ENCODE results near the gene OR5AK2.
A peak's percentile ranks its signal among the peaks of the same experiment; 100 is the strongest.

OR5AK2 gene

GRCh38 chr11:56977314-56977713 is 11.4 kb upstream of the OR5AK2 start:
- Histone ChIP-seq H3K9ac (ENCODE audit: low read length) (no peak overlapping the region), H2AFZ (ENCODE audit: low read depth, low read length) (no peak overlapping the region), H3K4me1 (ENCODE audit: control insufficient read depth, insufficient read depth, low read depth, low read length) (no peaks in the 10 kb centered on the region), H3K18ac (ENCODE audit: low read depth in 1 of 2, low read length in 2 of 2) (no peak overlapping the region), H4K8ac (ENCODE audit: low read length) (no peak overlapping the region), H3K27ac (ENCODE audit: low read length, poor library complexity, severe bottlenecking) (no peak overlapping the region), H2BK12ac (ENCODE audit: low read length in 2 of 2) (no peak overlapping the region), H3K27me3 (ENCODE audit: control insufficient read depth in 1 of 2, insufficient read depth in 1 of 2, low read length in 2 of 2) (no peaks in the 10 kb centered on the region), H2BK120ac (ENCODE audit: low read depth, low read length) (no peak overlapping the region), H3K36me3 (ENCODE audit: control insufficient read depth in 1 of 2, insufficient read depth in 2 of 2, low read depth in 1 of 2, low read length in 2 of 2) (no peaks in the 10 kb centered on the region), H2BK5ac (ENCODE audit: low read depth, low read length, poor library complexity, severe bottlenecking) (no peak overlapping the region), H4K91ac (ENCODE audit: low read length) (no peak overlapping the region), H3K4me2 (ENCODE audit: low read length, poor library complexity, severe bottlenecking) (no peak overlapping the region), H3K4ac (ENCODE audit: low read depth in 1 of 2, low read length in 2 of 2) (no peak overlapping the region), H3K79me1 (replicated peaks; ENCODE audit: low read length, poor library complexity, severe bottlenecking) (no peaks in the 10 kb centered on the region), H3K4me3 (ENCODE audit: insufficient read depth in 1 of 2, low read depth in 1 of 2, low read length in 2 of 2) (no peak overlapping the region), H2BK15ac (ENCODE audit: low read depth, poor library complexity, severe bottlenecking) (no peak overlapping the region), H3K23ac (ENCODE audit: low read length in 2 of 2) (no peak overlapping the region), H2AK5ac (ENCODE audit: low read length, severe bottlenecking) (no peak overlapping the region), H3K9me3 (ENCODE audit: control insufficient read depth, low read length) (no peaks in the 10 kb centered on the region), H3K14ac (ENCODE audit: low read length in 2 of 2) (no peak overlapping the region)
- WGBS: 69% methylated on average over 2 of the region's 2 CpGs
- DNase-seq: no peak

GRCh38 chr11:56990702-56991101 is 2.0 kb downstream of the OR5AK2 start:
- Histone ChIP-seq H3K27ac (ENCODE audit: low read length, poor library complexity, severe bottlenecking) (no peak overlapping the region), H3K9me3 (ENCODE audit: control insufficient read depth, low read length) (peaks cover 24% of the 10 kb centered on the region), H2BK12ac (ENCODE audit: low read length in 2 of 2) (no peak overlapping the region), H2AFZ (ENCODE audit: low read depth, low read length) (no peak overlapping the region), H3K27me3 (ENCODE audit: control insufficient read depth in 1 of 2, insufficient read depth in 1 of 2, low read length in 2 of 2) (no peaks in the 10 kb centered on the region), H3K4me3 (ENCODE audit: insufficient read depth in 1 of 2, low read depth in 1 of 2, low read length in 2 of 2) (no peak overlapping the region), H2BK5ac (ENCODE audit: low read depth, low read length, poor library complexity, severe bottlenecking) (no peak overlapping the region), H3K79me1 (replicated peaks; ENCODE audit: low read length, poor library complexity, severe bottlenecking) (no peaks in the 10 kb centered on the region), H3K9ac (ENCODE audit: low read length) (no peak overlapping the region), H3K23ac (ENCODE audit: low read length in 2 of 2) (no peak overlapping the region), H3K14ac (ENCODE audit: low read length in 2 of 2) (no peak overlapping the region), H3K4me2 (ENCODE audit: low read length, poor library complexity, severe bottlenecking) (no peak overlapping the region), H4K8ac (ENCODE audit: low read length) (no peak overlapping the region), H3K36me3 (ENCODE audit: control insufficient read depth in 1 of 2, insufficient read depth in 2 of 2, low read depth in 1 of 2, low read length in 2 of 2) (no peaks in the 10 kb centered on the region), H2BK15ac (ENCODE audit: low read depth, poor library complexity, severe bottlenecking) (no peak overlapping the region), H2BK120ac (ENCODE audit: low read depth, low read length) (no peak overlapping the region), H3K4ac (ENCODE audit: low read depth in 1 of 2, low read length in 2 of 2) (no peak overlapping the region), H4K91ac (ENCODE audit: low read length) (no peak overlapping the region), H3K18ac (ENCODE audit: low read depth in 1 of 2, low read length in 2 of 2) (no peak overlapping the region), H2AK5ac (ENCODE audit: low read length, severe bottlenecking) (no peak overlapping the region), H3K4me1 (ENCODE audit: control insufficient read depth, insufficient read depth, low read depth, low read length) (no peaks in the 10 kb centered on the region)
- no CpG with 5 or more reads among the region's 2 CpGs for WGBS
- no peak for DNase-seq

GRCh38 chr11:56994532-56994931 is 5.8 kb downstream of the OR5AK2 start:
- H4K91ac ChIP-seq (ENCODE audit: low read length): no peak overlapping the region
- H2BK5ac ChIP-seq (ENCODE audit: low read depth, low read length, poor library complexity, severe bottlenecking): no peak overlapping the region
- DNase-seq: no peak
- no peak overlapping the region for H2BK15ac ChIP-seq (ENCODE audit: low read depth, poor library complexity, severe bottlenecking)
- no peak overlapping the region for H3K14ac ChIP-seq (ENCODE audit: low read length in 2 of 2)
- peaks cover 32% of the 10 kb centered on the region for H3K9me3 ChIP-seq (ENCODE audit: control insufficient read depth, low read length)
- H4K8ac ChIP-seq (ENCODE audit: low read length): no peak overlapping the region
- no peak overlapping the region for H3K18ac ChIP-seq (ENCODE audit: low read depth in 1 of 2, low read length in 2 of 2)
- no peak overlapping the region for H3K27ac ChIP-seq (ENCODE audit: low read length, poor library complexity, severe bottlenecking)
- H3K4ac ChIP-seq (ENCODE audit: low read depth in 1 of 2, low read length in 2 of 2): no peak overlapping the region
- H2AK5ac ChIP-seq (ENCODE audit: low read length, severe bottlenecking): no peak overlapping the region
- H3K36me3 ChIP-seq (ENCODE audit: control insufficient read depth in 1 of 2, insufficient read depth in 2 of 2, low read depth in 1 of 2, low read length in 2 of 2): no peaks in the 10 kb centered on the region
- H2BK12ac ChIP-seq (ENCODE audit: low read length in 2 of 2): no peak overlapping the region
- peaks cover 0 to 3% of the 10 kb centered on the region in 2 experiments for H3K27me3 ChIP-seq (ENCODE audit: control insufficient read depth in 1 of 2, insufficient read depth in 1 of 2, low read length in 2 of 2)
- H3K9ac ChIP-seq (ENCODE audit: low read length): no peak overlapping the region
- no peak overlapping the region for H3K4me3 ChIP-seq (ENCODE audit: insufficient read depth in 1 of 2, low read depth in 1 of 2, low read length in 2 of 2)
- H3K79me1 ChIP-seq (replicated peaks; ENCODE audit: low read length, poor library complexity, severe bottlenecking): no peaks in the 10 kb centered on the region
- no peak overlapping the region for H2BK120ac ChIP-seq (ENCODE audit: low read depth, low read length)
- H3K4me2 ChIP-seq (ENCODE audit: low read length, poor library complexity, severe bottlenecking): no peak overlapping the region
- no peak overlapping the region for H2AFZ ChIP-seq (ENCODE audit: low read depth, low read length)
- no peaks in the 10 kb centered on the region for H3K4me1 ChIP-seq (ENCODE audit: control insufficient read depth, insufficient read depth, low read depth, low read length)
- H3K23ac ChIP-seq (ENCODE audit: low read length in 2 of 2): no peak overlapping the region

- peaks cover 2 to 7% of the 10 kb centered on the region in 2 experiments for H3K27me3 ChIP-seq (ENCODE audit: control insufficient read depth in 1 of 2, insufficient read depth in 1 of 2, low read length in 2 of 2)
- H3K27ac ChIP-seq (ENCODE audit: low read length, poor library complexity, severe bottlenecking): no peak overlapping the region
- H3K18ac ChIP-seq (ENCODE audit: low read depth in 1 of 2, low read length in 2 of 2): no peak overlapping the region
Measured at GRCh38 chr11:57001674-57002401, 13.1 kb downstream of the OR5AK2 start.

More at GRCh38 chr11:57001674-57002401, 13.1 kb downstream of the OR5AK2 start:
- Histone ChIP-seq H3K4me3 (ENCODE audit: insufficient read depth in 1 of 2, low read depth in 1 of 2, low read length in 2 of 2) (no peak overlapping the region), H3K14ac (ENCODE audit: low read length in 2 of 2) (no peak overlapping the region), H3K36me3 (ENCODE audit: control insufficient read depth in 1 of 2, insufficient read depth in 2 of 2, low read depth in 1 of 2, low read length in 2 of 2) (no peaks in the 10 kb centered on the region), H4K91ac (ENCODE audit: low read length) (no peak overlapping the region), H2BK5ac (ENCODE audit: low read depth, low read length, poor library complexity, severe bottlenecking) (no peak overlapping the region), H3K23ac (ENCODE audit: low read length in 2 of 2) (no peak overlapping the region), H3K79me1 (replicated peaks; ENCODE audit: low read length, poor library complexity, severe bottlenecking) (no peaks in the 10 kb centered on the region), H3K9ac (ENCODE audit: low read length) (no peak overlapping the region), H4K8ac (ENCODE audit: low read length) (no peak overlapping the region), H2BK12ac (ENCODE audit: low read length in 2 of 2) (no peak overlapping the region), H2AFZ (ENCODE audit: low read depth, low read length) (no peak overlapping the region), H3K9me3 (ENCODE audit: control insufficient read depth, low read length) (no peaks in the 10 kb centered on the region), H3K4me1 (ENCODE audit: control insufficient read depth, insufficient read depth, low read depth, low read length) (no peaks in the 10 kb centered on the region), H2AK5ac (ENCODE audit: low read length, severe bottlenecking) (no peak overlapping the region), H2BK15ac (ENCODE audit: low read depth, poor library complexity, severe bottlenecking) (no peak overlapping the region), H2BK120ac (ENCODE audit: low read depth, low read length) (no peak overlapping the region), H3K4ac (ENCODE audit: low read depth in 1 of 2, low read length in 2 of 2) (no peak overlapping the region), H3K4me2 (ENCODE audit: low read length, poor library complexity, severe bottlenecking) (no peak overlapping the region)
- 81% methylated on average over 13 of the region's 14 CpGs for WGBS
- DNase-seq: peak; percentile 11
